ENCODE data around the gene GALNTL6. TPM values are rescaled to one million over a fixed set of nuclear protein-coding genes. Genes with fewer than 3 reads are reported as not detected.

GALNTL6 gene
- total and polyA plus RNA-seq, 9 of the 15 experiments (the other 6 are each of a cell fraction or from before 2014, with no cell fraction given), result 0.18 to 0.50 (median 0.29) TPM

GRCh38 chr4:172806841-172807240, 993.6 kb downstream of the GALNTL6 start (continued):
- TF ChIP-seq ETV5 (CRISPR knock-in tag; IDR thresholded peaks at IDR 0.05; ENCODE audit: low read depth) (no peak), HCFC1 (IDR thresholded peaks at IDR 0.05; ENCODE audit: low read depth, low read length) (no peak), KDM4B (IDR thresholded peaks at IDR 0.05; ENCODE audit: borderline replicate concordance in 2 of 2, low read depth in 1 of 2) (no peak)

GRCh38 chr4:172808196-172808595, 995.0 kb downstream of the GALNTL6 start:
- no peak for ATAC-seq
- in situ Hi-C loops (cut with MboI), result no loop called here
- DNase-seq (ENCODE audit: extremely low read depth in 1 of 4, low spot score in 3 of 4), result no peak
- Histone ChIP-seq H3K9me1 (ENCODE audit: control insufficient read depth, insufficient read depth, low read length) (no peaks in the 10 kb centered on the region), H3K4me1 (replicated peaks in 1 of 2; ENCODE audit: control insufficient read depth in 2 of 2, insufficient read depth in 2 of 2, low read length in 2 of 2) (no peaks in the 10 kb centered on the region), H3K27me3 (ENCODE audit: control insufficient read depth in 2 of 2, insufficient read depth in 2 of 2, low read length in 2 of 2) (no peaks in the 10 kb centered on the region), H2AFZ (ENCODE audit: low read depth, low read length) (no peak overlapping the region), H3K9ac (ENCODE audit: insufficient read depth in 1 of 2, low read depth in 2 of 2, low read length in 2 of 2) (no peak overlapping the region), H3K36me3 (ENCODE audit: control insufficient read depth, insufficient read depth, low read length) (no peaks in the 10 kb centered on the region), H3K79me2 (ENCODE audit: control insufficient read depth, insufficient read depth, low read length) (no peaks in the 10 kb centered on the region), H3K27ac (ENCODE audit: extremely low read depth, low read depth, low read length) (no peak overlapping the region), H3K9me3 (replicated peaks; ENCODE audit: control insufficient read depth, insufficient read depth, low read depth, low read length) (no peaks in the 10 kb centered on the region), H3K4me2 (ENCODE audit: insufficient read depth, low read length) (no peak overlapping the region), H3K4me3 (no peak overlapping the region), H4K20me1 (replicated peaks; ENCODE audit: control insufficient read depth, insufficient read depth, low read length) (no peaks in the 10 kb centered on the region)
- intact Hi-C loops (cut with micrococcal nuclease), result no loop called here
- TF ChIP-seq ERF (CRISPR knock-in tag; IDR thresholded peaks at IDR 0.05) (no peak), NBN (IDR thresholded peaks at IDR 0.05; ENCODE audit: low read depth) (no peak), JUND (IDR thresholded peaks at IDR 0.05; ENCODE audit: borderline replicate concordance, low read depth, low read length) (no peak), JUND (tag; IDR thresholded peaks at IDR 0.05; ENCODE audit: borderline replicate concordance, low read depth, low read length) (no peak), ZNF584 (CRISPR knock-in tag; IDR thresholded peaks at IDR 0.05; ENCODE audit: low read depth) (no peak), ZNF212 (CRISPR knock-in tag; IDR thresholded peaks at IDR 0.05) (no peak), KDM4B (IDR thresholded peaks at IDR 0.05; ENCODE audit: borderline replicate concordance in 2 of 2, low read depth in 1 of 2) (no peak), MAFF (IDR thresholded peaks at IDR 0.05; ENCODE audit: low read length) (no peak), ELK1 (CRISPR knock-in tag; IDR thresholded peaks at IDR 0.05) (no peak), HBP1 (CRISPR knock-in tag; IDR thresholded peaks at IDR 0.05) (no peak), DPF2 (IDR thresholded peaks at IDR 0.05) (no peak)
- no peak for FAIRE-seq
- 1% methylated on average over 4 of the region's 4 CpGs for WGBS (ENCODE audit: insufficient coverage, low coverage, missing lambda C conversion rate)
- ChIA-PET CTCF (ENCODE audit: low intra/inter-chr PET ratio) (no interaction called here), POLR2A (no interaction called here)
- BruUV-seq (replicated peaks), result no TSS peak

Measured in K562 (cell line).